Esophagus muscularis mucosa (tissue), 3 donors: Measurements from ENCODE around the gene PFDN6.

Source experiments
- CTCF ChIP-seq, 3 experiments: fragments of 200-600 bp in 2 of 3; fragments of 450-650 bp in 1 of 3; sonication (generic) in 2 of 3; IDR thresholded peaks; one replicate each; pipeline ENCODE4 v1.5.1; 2017 to 2019; ENCODE audit warnings: antibody characterized with exemption in 3 of 3, mild to moderate bottlenecking in 2 of 3, moderate library complexity in 1 of 3
- EP300 ChIP-seq: sonication (generic); formaldehyde crosslinking; IDR thresholded peaks from one replicate; pipeline ENCODE4 v1.6.1; 2017; ENCODE audit warnings: antibody characterized with exemption

- TF ChIP-seq CTCF (IDR thresholded peaks at IDR 0.05), result no peak
- no peak for TF ChIP-seq EP300
Observed at GRCh38 chr6:33312361-33313104, 23.1 kb downstream of the PFDN6 start.
